ENCODE data around the gene ZDHHC14. TPM values are rescaled to one million over a fixed set of nuclear protein-coding genes. Genes with fewer than 3 reads are reported as not detected.
"Not testable (repeated sequence)": the region's sequence is repeated elsewhere in the genome, so short reads cannot be mapped to it uniquely, and the experiment has no call there.

Gene ZDHHC14
- total and polyA plus RNA-seq, 2 of the 8 experiments (the other 6 are each of a cell fraction or from before 2014, with no cell fraction given): 2.9 to 5.3 TPM

- TF ChIP-seq CTCF (IDR thresholded peaks at IDR 0.05; ENCODE audit: control extremely low read depth in 1 of 3, insufficient read depth in 1 of 3, low read depth in 1 of 3, low read length in 3 of 3) (no peak), CTBP2 (IDR thresholded peaks at IDR 0.05; ENCODE audit: borderline replicate concordance, insufficient read depth, insufficient read length, low read length) (no peak), JUND (IDR thresholded peaks at IDR 0.05; ENCODE audit: low read length) (no peak), RNF2 (IDR thresholded peaks at IDR 0.05; ENCODE audit: borderline replicate concordance, low read depth, low read length, missing control alignments, poor library complexity, severe bottlenecking) (no peak), KDM1A (IDR thresholded peaks at IDR 0.05; ENCODE audit: borderline replicate concordance, low read length) (no peak), RAD21 (IDR thresholded peaks at IDR 0.05 in 1 of 2, conservative IDR thresholded peaks at IDR 0.05 in 1 of 2; ENCODE audit: low read depth in 2 of 2, low read length in 2 of 2) (no peak)
These were observed 45.2 kb upstream of the ZDHHC14 start (continued) for GRCh38 chr6:157335829-157336228.

- H3K27ac ChIP-seq (ENCODE audit: low read depth, low read length); H4K20me1 ChIP-seq (replicated peaks in 1 of 2; ENCODE audit: control insufficient read depth in 1 of 2, insufficient read depth in 2 of 2, low read length in 2 of 2); H2BK15ac ChIP-seq (ENCODE audit: low read length); H3K9ac ChIP-seq (replicated peaks in 1 of 4; ENCODE audit: extremely low read depth in 1 of 4, low read depth in 3 of 4, low read length in 3 of 4); FAIRE-seq; H3K23me2 ChIP-seq (ENCODE audit: low read depth, low read length); H3K4me3 ChIP-seq (ENCODE audit: extremely low read depth in 1 of 4, insufficient read depth in 2 of 4, low read depth in 3 of 4, low read length in 4 of 4); H4K91ac ChIP-seq (replicated peaks; ENCODE audit: insufficient read length, low read length); H3K27me3 ChIP-seq (replicated peaks in 1 of 4; ENCODE audit: control insufficient read depth in 3 of 4, extremely low read depth in 1 of 4, insufficient read depth in 3 of 4, low read length in 3 of 4); H2BK5ac ChIP-seq (ENCODE audit: low read depth, low read length); H2BK12ac ChIP-seq (ENCODE audit: low read depth, low read length); H3K23ac ChIP-seq (ENCODE audit: insufficient read length); H2AK5ac ChIP-seq (ENCODE audit: low read depth, low read length); H3K4ac ChIP-seq (replicated peaks; ENCODE audit: insufficient read length, low read depth, low read length); H2BK120ac ChIP-seq (replicated peaks; ENCODE audit: low read depth, low read length); H3K36me3 ChIP-seq (ENCODE audit: control insufficient read depth in 2 of 4, insufficient read depth in 4 of 4, low read length in 3 of 4); H3K18ac ChIP-seq (ENCODE audit: extremely low read depth, low read length); DNase-seq (ENCODE audit: low read depth in 1 of 2, low spot score in 2 of 2); H4K5ac ChIP-seq (ENCODE audit: insufficient read length, low read depth, low read length); H3K79me2 ChIP-seq (ENCODE audit: control insufficient read depth in 1 of 2, insufficient read depth in 2 of 2, low read length in 2 of 2); H2AFZ ChIP-seq (ENCODE audit: low read length); H3K14ac ChIP-seq (ENCODE audit: insufficient read length); H3K4me2 ChIP-seq (ENCODE audit: insufficient read depth in 1 of 2, low read depth in 2 of 2, low read length in 2 of 2); H3K4me1 ChIP-seq (replicated peaks in 1 of 4; ENCODE audit: control insufficient read depth in 3 of 4, insufficient read depth in 4 of 4, low read length in 3 of 4); H3K79me1 ChIP-seq (ENCODE audit: low read depth, low read length); H4K8ac ChIP-seq (ENCODE audit: extremely low read depth, insufficient read depth, low read length); H3K56ac ChIP-seq (replicated peaks; ENCODE audit: insufficient read length, low read depth, low read length); H3K9me3 ChIP-seq (ENCODE audit: insufficient read depth in 2 of 2, low read depth in 1 of 2, low read length in 1 of 2); H2BK20ac ChIP-seq (ENCODE audit: low read length): not testable (repeated sequence)
- POLR2A ChIA-PET (ENCODE audit: partially characterized antibody): interaction anchor here (0.8 to 2.0 kb wide), 2 partner anchors 11 to 13 kb away, joined by 4 to 6 read pairs; no protein-coding TSS in a partner anchor
- CTCF ChIA-PET (ENCODE audit: partially characterized antibody): interaction anchor here (1.0 to 7.7 kb wide), 4 partner anchors 13 to 352 kb away, joined by 3 to 73 read pairs (median 8); partner anchors contain the start of gene TMEM242
- 87% methylated on average over 3 of the region's 3 CpGs; no CpG with 5 or more reads in 1 of the 2 experiments for WGBS, 2 experiments (ENCODE audit: extremely low coverage in 1 of 2, insufficient coverage in 1 of 2, insufficient read length in 1 of 2, insufficient replicate concordance in 2 of 2, low coverage in 1 of 2, low lambda C conversion rate in 2 of 2, missing lambda C conversion rate in 1 of 2)
These were observed 43.7 kb upstream of the ZDHHC14 start for GRCh38 chr6:157337276-157337675.
